Measurements from ENCODE around the gene UTRN.
A peak's percentile ranks its signal among the peaks of the same experiment; 100 is the strongest.

The UTRN gene

DNA sequence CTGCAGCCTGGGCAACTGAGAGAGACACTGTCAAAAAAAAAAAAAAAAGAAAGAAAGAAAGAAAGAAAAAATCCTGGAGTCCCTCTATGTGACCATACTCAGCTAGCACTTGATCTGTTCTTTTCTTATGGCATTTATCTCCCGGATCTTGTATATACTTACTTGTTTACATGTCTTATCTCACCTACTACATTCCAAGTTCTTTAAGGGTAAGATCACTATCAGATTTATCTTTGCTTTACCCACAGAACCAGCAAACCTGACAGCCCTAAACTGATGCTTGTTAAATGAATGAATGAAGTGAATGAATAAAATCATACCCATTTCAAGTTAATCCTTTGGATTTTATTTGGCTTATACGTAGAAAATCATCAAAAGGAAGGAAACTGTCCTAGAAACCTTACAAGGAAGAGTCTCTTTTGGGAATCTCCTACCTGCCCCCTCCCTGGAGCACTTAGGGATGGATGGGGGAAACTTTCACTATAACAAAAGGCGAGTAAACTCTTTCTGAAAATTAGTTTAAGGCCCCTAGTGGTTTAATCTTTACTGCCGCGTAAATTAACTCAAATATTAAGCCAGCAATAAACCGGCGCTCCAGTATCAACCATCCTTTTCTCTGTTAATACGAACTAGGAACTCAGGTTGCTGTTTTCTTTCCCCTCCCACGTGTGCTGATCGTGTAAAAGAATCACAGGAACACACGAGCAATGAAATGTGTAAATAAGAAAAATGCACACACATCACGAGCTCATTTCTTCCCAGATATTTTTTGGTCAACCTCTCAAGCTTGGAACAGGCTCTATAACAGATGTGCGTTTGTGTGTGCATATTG is 1.3 kb upstream of the UTRN start:
- DNase-seq: no peak

DNA sequence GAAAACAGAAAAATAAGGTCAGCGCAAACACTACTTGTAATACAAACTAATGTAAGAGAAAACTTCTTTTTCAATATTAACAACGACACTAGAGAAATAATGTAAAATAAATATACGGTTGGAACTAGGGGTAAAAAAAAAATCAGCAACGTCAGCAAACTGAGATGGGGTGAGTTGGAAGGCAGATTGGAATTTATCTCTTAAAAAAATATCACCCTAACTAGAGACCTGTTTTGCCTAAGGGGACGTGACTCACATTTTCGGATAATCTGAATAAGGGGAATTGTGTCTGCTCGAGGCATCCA is 705 bp upstream of the UTRN start:
- no peak for DNase-seq

GRCh38 chr6:144285548-144285797 is 338 bp downstream of the UTRN start:
- DNase-seq: no peak

GRCh38 chr6:144285798-144286502 is 815 bp downstream of the UTRN start:
- peak; percentile 70 for DNase-seq

- DNase-seq: no peak
Measured at GRCh38 chr6:144286503-144287393, 1.6 kb downstream of the UTRN start.

- DNase-seq: no peak
Measured at GRCh38 chr6:144289006-144289405, 3.9 kb downstream of the UTRN start.

GRCh38 chr6:144292372-144292771 is 7.2 kb downstream of the UTRN start:
- DNase-seq: no peak

- no peak for DNase-seq
Measured at GRCh38 chr6:144294016-144294415, 8.9 kb downstream of the UTRN start.

GRCh38 chr6:144295211-144295610 is 10.1 kb downstream of the UTRN start:
- DNase-seq: no peak

- DNase-seq: no peak
Measured at GRCh38 chr6:144295981-144296767, 11.0 kb downstream of the UTRN start.

- no peak for DNase-seq
Measured at GRCh38 chr6:144296973-144297372, 11.8 kb downstream of the UTRN start.

GRCh38 chr6:144297511-144298100 is 12.5 kb downstream of the UTRN start:
- DNase-seq: no peak

- DNase-seq: no peak
Measured at GRCh38 chr6:144298194-144298593, 13.1 kb downstream of the UTRN start.

DNA sequence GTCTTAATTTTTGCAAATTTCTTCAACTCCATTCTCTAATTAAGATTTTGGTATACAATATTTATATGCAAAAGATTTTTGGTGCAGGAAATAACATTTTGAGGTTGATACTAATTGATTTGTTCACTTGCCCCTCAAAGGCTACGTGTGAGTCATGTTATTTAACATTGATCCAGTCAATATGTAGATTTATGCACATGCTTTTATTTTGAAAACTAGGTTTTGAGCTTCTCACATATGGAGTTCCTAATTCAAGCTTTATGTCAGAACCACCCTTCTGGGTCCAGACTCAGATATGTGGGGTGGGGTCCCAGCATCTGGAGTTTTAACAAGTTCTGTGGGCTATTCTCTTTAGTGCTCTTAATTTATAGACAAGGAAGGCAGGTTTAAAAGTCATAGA is 13.8 kb downstream of the UTRN start:
- no peak for DNase-seq

- DNase-seq: no peak
Measured at GRCh38 chr6:144302701-144303372, 17.7 kb downstream of the UTRN start.

DNA sequence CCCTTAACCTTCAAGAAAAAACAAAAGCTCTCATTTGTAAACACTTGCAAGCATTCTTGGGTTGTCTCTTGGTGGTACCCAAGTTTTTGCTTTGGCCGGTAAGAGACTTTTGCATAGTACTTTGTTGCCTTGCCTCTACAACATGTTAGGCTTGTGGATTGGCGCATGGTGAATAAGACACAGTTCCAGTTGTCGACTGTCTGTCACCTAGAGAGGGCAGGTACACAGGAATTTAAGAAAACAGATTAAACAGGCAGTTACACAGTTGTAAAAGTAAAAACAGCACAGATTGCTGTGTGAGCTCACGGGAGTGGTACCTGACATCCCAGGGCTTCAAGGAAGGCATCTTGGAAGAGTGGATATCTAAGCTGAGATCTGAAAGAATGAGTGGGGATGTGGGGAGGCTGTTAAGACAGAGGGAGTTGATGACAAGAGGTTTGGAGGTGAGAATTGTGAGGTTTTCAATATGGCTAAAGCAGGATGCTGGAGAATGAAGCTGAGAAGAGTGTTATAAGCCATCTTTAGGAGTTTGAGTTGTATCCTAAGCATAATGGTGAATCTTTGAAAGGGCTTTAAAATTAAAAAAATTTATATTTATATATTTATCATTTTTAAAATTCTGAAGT is 19.2 kb downstream of the UTRN start:
- DNase-seq: no peak

DNA sequence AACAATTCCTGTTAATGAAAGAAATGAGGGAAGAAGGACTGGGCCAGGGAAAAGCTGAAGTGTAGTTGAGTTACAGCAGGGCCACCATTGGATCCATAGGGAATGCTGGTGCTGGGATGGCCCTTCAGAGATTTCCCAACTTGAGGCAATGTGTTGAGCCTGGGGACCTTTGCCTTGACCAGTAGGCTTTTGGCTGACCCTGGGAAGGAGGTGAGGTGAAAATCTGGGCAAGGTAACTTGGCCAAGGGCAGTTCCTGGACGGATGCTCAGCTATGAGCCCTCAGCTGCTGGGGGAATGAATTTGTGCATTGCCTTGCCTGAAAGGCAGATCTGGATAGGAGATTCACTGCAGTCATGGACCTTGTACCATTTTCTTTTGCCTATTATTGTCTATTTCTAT is 20.4 kb downstream of the UTRN start:
- no peak for DNase-seq

DNA sequence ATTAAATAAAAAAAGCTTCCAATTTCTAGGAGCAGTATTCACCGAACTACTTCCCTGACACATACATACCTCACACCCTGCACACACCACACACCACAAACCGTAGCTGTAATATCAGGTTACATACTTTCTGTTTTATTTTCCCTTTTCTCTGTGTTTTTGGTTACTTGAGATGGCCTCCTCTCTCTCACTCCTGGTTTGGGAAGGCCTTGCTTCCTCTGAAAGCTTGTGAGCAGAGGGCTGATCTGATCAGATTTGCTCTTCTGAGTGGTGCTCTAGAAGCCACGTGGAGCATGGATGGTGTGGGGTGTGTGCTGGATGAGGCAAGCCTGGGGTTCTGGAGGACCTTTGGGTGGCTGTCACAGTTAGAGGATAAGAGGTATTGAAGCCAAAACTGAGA is 20.9 kb downstream of the UTRN start:
- no peak for DNase-seq

- DNase-seq: no peak
Measured at GRCh38 chr6:144307880-144308279, 22.7 kb downstream of the UTRN start.

- no peak for DNase-seq
Measured at GRCh38 chr6:144310765-144311164, 25.6 kb downstream of the UTRN start.

DNA sequence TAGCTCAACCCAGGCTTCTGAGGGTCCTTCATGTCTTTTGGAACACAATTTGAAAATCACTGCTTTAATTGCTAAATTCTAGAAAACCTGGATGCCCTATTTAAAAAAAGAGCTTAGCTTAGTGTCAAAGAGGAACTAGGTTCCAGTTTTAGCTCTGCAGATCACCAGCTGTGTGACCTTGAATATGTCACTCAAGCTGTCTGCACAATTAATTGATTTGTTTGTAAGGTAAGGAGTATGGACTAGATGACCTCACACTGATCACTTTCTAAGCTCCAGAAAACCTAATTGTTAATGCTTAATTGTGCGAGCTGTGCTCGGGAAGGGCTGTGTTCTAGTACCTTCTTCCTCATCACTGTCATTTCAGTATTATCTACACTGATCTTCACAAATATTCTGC is 26.2 kb downstream of the UTRN start:
- DNase-seq: no peak
